OCI-LY1 (cell line): ENCODE data around the gene DGKD.

Experiments used
- H2AFZ ChIP-seq: fragments of 200-600 bp; sonication (generic), shearing (Covaris generic); 2 replicates; pipeline ENCODE4 v1.6.0; 2014; ENCODE audit warnings: antibody characterized with exemption, mild to moderate bottlenecking, low read length
- H3F3A ChIP-seq: fragments of 200-600 bp; sonication (generic), shearing (Covaris generic); 2 replicates; pipeline ENCODE4 v1.6.0; 2014; ENCODE audit warnings: mild to moderate bottlenecking, antibody characterized with exemption, low read length, moderate library complexity; ENCODE audit not compliant: insufficient read depth
- H3K27ac ChIP-seq: fragments of 200-600 bp; sonication (generic); 2 replicates; pipeline ENCODE4 v1.5.1; 2014; ENCODE audit warnings: low read length, mixed run types, mild to moderate bottlenecking, low read depth; ENCODE audit not compliant: poor library complexity, severe bottlenecking
- H3K27me3 ChIP-seq: fragments of 200-600 bp; sonication (generic); 2 replicates; pipeline ENCODE4 v1.6.0; 2014; ENCODE audit warnings: antibody characterized with exemption, mild to moderate bottlenecking, low read length, moderate library complexity; ENCODE audit not compliant: insufficient read depth
- H3K36me3 ChIP-seq: fragments of 200-600 bp; sonication (generic); 2 replicates; pipeline ENCODE4 v1.6.1; 2014; ENCODE audit warnings: mild to moderate bottlenecking, antibody characterized with exemption, low read length, moderate library complexity, mixed read lengths; ENCODE audit not compliant: insufficient read depth
- H3K4me1 ChIP-seq: fragments of 200-600 bp; sonication (generic); 2 replicates; pipeline ENCODE4 v1.5.1; 2014; ENCODE audit warnings: mild to moderate bottlenecking, low read length, moderate library complexity; ENCODE audit not compliant: insufficient read depth, severe bottlenecking
- H3K4me2 ChIP-seq: fragments of 200-600 bp; sonication (generic), shearing (Covaris generic); 2 replicates; pipeline ENCODE4 v1.6.1; 2014; ENCODE audit warnings: low read length
- H3K4me3 ChIP-seq: fragments of 200-600 bp; sonication (generic); 2 replicates; pipeline ENCODE4 v1.5.1; 2014; ENCODE audit warnings: low read length, low read depth, mild to moderate bottlenecking, mixed read lengths; ENCODE audit not compliant: poor library complexity, severe bottlenecking
- H3K79me2 ChIP-seq: fragments of 200-600 bp; shearing (Covaris generic); 2 replicates; pipeline ENCODE4 v1.6.1; 2016; ENCODE audit warnings: mixed run types, low read length, mixed read lengths; ENCODE audit not compliant: insufficient read depth
- H3K9ac ChIP-seq: fragments of 200-600 bp; sonication (generic), shearing (Covaris generic); 2 replicates; pipeline ENCODE4 v1.6.1; 2014; ENCODE audit warnings: mild to moderate bottlenecking, low read length, mixed read lengths
- H3K9me2 ChIP-seq: fragments of 200-600 bp; sonication (generic), shearing (Covaris generic); 2 replicates; pipeline ENCODE4 v1.6.1; 2014; ENCODE audit warnings: low read depth, mild to moderate bottlenecking, low read length, mixed read lengths
- H3K9me3 ChIP-seq: fragments of 200-600 bp; shearing (Covaris generic); 2 replicates; pipeline ENCODE4 v1.6.1; 2014; ENCODE audit warnings: low read length, mixed read lengths
- H4K20me1 ChIP-seq: fragments of 200-600 bp; sonication (generic), shearing (Covaris generic); 2 replicates; pipeline ENCODE4 v1.6.0; 2016; ENCODE audit warnings: mild to moderate bottlenecking, low read length; ENCODE audit not compliant: insufficient read depth
- EZH2 ChIP-seq: fragments of 200-600 bp; sonication (generic), shearing (Covaris generic); IDR thresholded peaks from 2 replicates; pipeline ENCODE4 v1.8.0; 2017; ENCODE audit warnings: borderline replicate concordance, mixed run types, mild to moderate bottlenecking, antibody characterized with exemption, low read length, moderate library complexity, mixed read lengths
- TF ChIP-seq, protein P1 (sequence below): fragments of 200-600 bp; sonication (generic), shearing (Covaris generic); IDR thresholded peaks from 2 replicates; pipeline ENCODE4 v1.5.1; 2017; ENCODE audit warnings: mild to moderate bottlenecking, antibody characterized with exemption, low read length, moderate library complexity, mixed read lengths

Gene DGKD

DNA sequence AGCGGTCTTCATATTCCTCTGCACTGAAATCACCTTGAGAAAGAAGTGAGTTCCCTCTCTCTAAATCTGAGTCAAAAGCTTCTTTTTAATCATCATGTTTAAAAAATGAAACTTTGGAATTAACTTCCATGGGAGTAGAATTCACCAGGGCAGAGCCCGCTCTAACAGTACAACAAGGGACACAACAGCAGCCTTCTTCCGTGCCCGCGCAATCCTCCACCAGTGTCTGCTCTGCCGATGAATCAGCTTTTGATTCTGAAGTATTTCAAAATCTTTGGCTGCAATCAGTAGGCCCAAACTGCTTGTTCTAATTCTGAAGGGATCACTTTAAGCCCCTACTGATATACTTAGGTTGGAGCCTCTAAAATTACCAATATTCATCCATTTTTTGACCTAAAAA is 135.4 kb downstream of the DGKD start:
- H3K4me1 ChIP-seq, result no peaks in the 10 kb centered on the region
- TF ChIP-seq EZH2, result no peak
- TF ChIP-seq, protein P1, sequence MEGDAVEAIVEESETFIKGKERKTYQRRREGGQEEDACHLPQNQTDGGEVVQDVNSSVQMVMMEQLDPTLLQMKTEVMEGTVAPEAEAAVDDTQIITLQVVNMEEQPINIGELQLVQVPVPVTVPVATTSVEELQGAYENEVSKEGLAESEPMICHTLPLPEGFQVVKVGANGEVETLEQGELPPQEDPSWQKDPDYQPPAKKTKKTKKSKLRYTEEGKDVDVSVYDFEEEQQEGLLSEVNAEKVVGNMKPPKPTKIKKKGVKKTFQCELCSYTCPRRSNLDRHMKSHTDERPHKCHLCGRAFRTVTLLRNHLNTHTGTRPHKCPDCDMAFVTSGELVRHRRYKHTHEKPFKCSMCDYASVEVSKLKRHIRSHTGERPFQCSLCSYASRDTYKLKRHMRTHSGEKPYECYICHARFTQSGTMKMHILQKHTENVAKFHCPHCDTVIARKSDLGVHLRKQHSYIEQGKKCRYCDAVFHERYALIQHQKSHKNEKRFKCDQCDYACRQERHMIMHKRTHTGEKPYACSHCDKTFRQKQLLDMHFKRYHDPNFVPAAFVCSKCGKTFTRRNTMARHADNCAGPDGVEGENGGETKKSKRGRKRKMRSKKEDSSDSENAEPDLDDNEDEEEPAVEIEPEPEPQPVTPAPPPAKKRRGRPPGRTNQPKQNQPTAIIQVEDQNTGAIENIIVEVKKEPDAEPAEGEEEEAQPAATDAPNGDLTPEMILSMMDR, result no peak
- no peak overlapping the region for H2AFZ ChIP-seq
- no peaks in the 10 kb centered on the region for H3K27me3 ChIP-seq
- no peak overlapping the region for H3K9ac ChIP-seq
- no peaks in the 10 kb centered on the region for H3K79me2 ChIP-seq
- no peaks in the 10 kb centered on the region for H3F3A ChIP-seq
- H3K9me3 ChIP-seq, result no peaks in the 10 kb centered on the region
- no peaks in the 10 kb centered on the region for H4K20me1 ChIP-seq
- H3K4me3 ChIP-seq, result no peak overlapping the region
- no peak overlapping the region for H3K4me2 ChIP-seq
- H3K9me2 ChIP-seq, result no peaks in the 10 kb centered on the region
- no peak overlapping the region for H3K27ac ChIP-seq
- H3K36me3 ChIP-seq, result no peaks in the 10 kb centered on the region

DNA sequence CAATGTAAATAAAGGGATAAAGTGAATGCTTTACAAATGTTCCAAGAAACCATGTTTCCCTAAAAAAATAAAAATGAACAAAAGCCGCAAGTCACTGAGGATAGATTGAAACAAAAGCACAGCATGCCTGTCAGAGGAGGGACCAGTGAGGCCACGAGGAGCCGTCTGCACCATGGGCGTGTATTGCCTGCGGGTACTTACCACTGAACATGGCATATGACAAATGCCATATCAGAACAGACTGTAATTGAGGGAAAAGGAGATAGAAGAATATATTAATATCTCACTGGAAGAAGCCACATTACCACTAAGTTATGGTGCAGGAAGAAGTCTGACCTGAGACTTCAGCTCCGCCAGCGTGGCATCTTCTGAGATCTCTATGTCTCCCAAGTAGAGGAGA is 136.5 kb downstream of the DGKD start:
- Histone ChIP-seq H3K27me3 (no peaks in the 10 kb centered on the region), H2AFZ (no peak overlapping the region), H3K9ac (no peak overlapping the region), H3K36me3 (no peaks in the 10 kb centered on the region), H3K27ac (no peak overlapping the region), H3K79me2 (no peaks in the 10 kb centered on the region), H3K9me3 (no peaks in the 10 kb centered on the region), H4K20me1 (no peaks in the 10 kb centered on the region), H3F3A (no peaks in the 10 kb centered on the region), H3K4me3 (no peak overlapping the region), H3K4me1 (no peaks in the 10 kb centered on the region), H3K9me2 (no peaks in the 10 kb centered on the region), H3K4me2 (no peak overlapping the region)
- TF ChIP-seq, protein P1, result no peak
- no peak for TF ChIP-seq EZH2

DNA sequence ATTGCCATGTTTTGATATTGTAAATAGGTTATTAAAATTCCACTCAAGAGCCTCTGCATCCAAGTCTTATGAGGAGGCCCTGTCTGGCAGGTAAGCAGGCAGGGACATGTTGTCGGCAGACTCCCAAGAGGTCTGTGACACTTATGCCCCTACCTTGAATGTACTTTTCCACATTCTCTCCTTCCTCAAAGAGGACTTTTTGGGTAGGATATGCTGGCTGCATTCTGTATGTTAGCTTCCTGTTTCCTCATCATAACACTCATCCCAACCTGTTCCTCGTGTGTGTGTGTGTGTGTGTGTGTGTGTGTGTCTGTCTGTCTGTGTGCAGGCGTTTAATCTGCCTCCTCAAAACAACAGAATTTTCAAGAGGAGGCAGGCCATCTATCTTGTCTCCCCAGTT is 137.0 kb downstream of the DGKD start:
- Histone ChIP-seq H3K36me3 (no peaks in the 10 kb centered on the region), H3F3A (no peaks in the 10 kb centered on the region), H4K20me1 (no peaks in the 10 kb centered on the region), H3K4me2 (no peak overlapping the region), H2AFZ (no peak overlapping the region), H3K27me3 (no peaks in the 10 kb centered on the region), H3K4me1 (no peaks in the 10 kb centered on the region), H3K79me2 (no peaks in the 10 kb centered on the region), H3K9me3 (no peaks in the 10 kb centered on the region), H3K4me3 (no peak overlapping the region), H3K9me2 (no peaks in the 10 kb centered on the region), H3K9ac (no peak overlapping the region), H3K27ac (no peak overlapping the region)
- TF ChIP-seq, protein P1, result no peak
- TF ChIP-seq EZH2, result no peak
